Stimulated activated CD4-positive, alpha-beta T cell treated with anti-CD3 and anti-CD28 coated beads, Interleukin-12 subunit alpha, Interleukin-12 subunit beta, amount 100 ng/mL, for 48 hours (primary cell): ENCODE results near the gene DEFB113.

Experiments used
- DNase-seq, 3 donors: peaks; one replicate each; pipeline ENCODE4 v3.0.0-alpha.2; 2020; ENCODE audit warnings: low read depth in 2 of 3, low spot score in 1 of 3

The DEFB113 gene

GRCh38 chr6:49937017-49937416, 32.4 kb downstream of the DEFB113 start:
- DNase-seq = no peak

- no peak for DNase-seq
Measured at GRCh38 chr6:49935387-49935786, 34.0 kb downstream of the DEFB113 start.

GRCh38 chr6:49934770-49935169, 34.7 kb downstream of the DEFB113 start:
- no peak for DNase-seq

DNA sequence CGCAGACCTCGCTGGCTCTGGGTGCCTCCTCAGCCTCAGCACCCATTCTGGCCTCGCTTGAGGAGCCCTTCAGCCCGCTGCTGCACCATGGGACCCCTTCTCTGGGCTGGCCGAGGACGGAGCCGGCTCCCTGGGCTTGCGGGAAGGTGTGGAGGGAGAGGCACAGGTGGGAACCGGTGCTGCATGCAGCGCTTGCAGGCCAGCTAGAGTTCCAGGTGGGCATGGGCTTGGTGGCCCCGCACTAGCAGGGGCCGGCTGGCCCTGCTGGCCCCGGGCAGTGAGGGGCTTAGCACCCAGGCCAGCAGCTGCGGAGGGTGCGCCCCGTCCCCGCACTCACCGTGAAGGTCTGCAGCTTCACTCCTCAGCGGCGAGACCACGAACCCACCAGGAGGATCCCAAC, 35.9 kb downstream of the DEFB113 start:
- DNase-seq = no peak

GRCh38 chr6:49929340-49929739, 40.1 kb downstream of the DEFB113 start:
- DNase-seq = no peak

DNA sequence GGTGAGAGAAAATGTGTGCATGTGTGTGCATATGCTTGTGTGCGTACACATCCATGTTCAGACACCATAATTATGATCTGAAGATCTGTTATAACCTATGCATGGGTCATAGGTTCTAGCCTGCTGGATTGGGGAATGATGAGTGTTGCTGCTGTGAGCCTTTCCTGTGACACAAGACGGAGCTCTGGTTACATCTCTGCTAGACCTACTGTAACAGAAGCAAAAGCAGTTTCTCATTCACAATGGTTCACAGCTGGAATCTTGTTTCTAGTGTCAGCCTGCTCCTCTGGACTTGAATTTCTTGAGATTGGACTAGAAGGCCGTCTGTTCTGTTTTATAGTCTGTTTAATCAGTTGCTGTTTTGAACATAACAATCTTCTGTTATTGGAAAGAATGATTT, 45.6 kb downstream of the DEFB113 start:
- no peak for DNase-seq

- no peak for DNase-seq
Measured at GRCh38 chr6:49919935-49920644, 49.3 kb downstream of the DEFB113 start.

DNA sequence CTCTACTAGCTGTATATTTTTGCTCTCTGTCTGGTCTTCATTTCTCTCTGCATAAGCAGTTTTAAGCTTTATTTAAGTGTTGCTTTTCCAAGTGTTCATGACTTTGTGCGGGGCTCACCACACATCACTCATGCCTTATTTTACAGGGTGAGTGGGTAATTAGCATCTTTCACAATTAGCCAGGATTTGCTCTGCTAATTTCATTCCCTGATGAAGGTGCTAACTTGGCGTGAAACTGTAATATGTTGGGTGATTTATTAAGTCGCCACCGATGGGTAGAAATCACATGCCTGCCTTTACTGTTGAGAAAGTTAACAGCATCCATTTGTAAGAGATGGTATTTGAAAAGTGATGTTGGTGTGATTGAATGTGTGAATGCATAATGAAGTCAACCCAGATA, 50.2 kb downstream of the DEFB113 start:
- DNase-seq = no peak

- no peak for DNase-seq
Measured at GRCh38 chr6:49918787-49919186, 50.6 kb downstream of the DEFB113 start.
